ENCODE measurements around the gene TBCEL.

The TBCEL gene

DNA sequence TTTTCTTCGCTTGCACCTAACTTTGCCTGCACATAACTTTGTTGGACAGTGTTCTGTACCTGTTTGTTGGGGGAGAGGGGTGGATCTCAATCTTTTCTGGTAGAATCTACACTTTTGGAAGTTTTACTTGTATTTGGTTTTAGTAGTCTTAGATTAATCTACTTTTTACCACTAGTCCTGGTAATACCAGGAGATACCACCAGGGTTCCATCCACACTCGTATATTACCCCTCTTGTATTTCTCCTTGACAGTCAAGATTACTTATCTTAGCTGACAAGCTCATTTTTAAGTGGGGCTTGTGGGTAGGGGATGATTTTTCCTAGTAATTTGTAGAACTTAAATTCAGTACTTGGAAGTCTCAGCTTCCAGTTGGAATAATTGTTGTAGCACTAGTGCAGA lies 39.8 kb downstream of the TBCEL start:
- no peak for DNase-seq (ENCODE audit: low read depth in 2 of 2)

DNA sequence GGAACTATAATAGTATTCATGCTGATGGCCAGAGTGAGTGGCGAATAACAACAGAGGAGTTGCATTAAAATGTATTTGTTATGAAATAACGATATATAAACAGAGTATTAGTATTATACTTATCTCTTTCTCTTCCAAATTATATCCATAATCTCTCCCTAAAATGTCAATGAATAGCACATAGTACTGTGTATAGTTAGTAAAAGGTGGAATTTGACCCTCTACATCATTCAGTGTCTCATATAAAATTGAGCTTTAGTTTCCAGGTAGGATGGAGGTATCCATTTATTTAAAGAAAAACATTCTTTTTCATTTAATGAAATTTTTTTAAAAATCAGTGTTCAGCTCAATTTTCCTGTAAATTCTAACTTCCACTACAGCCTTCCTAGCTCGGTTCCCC lies 42.7 kb downstream of the TBCEL start:
- DNase-seq (ENCODE audit: low read depth in 2 of 2) = no peak

DNA sequence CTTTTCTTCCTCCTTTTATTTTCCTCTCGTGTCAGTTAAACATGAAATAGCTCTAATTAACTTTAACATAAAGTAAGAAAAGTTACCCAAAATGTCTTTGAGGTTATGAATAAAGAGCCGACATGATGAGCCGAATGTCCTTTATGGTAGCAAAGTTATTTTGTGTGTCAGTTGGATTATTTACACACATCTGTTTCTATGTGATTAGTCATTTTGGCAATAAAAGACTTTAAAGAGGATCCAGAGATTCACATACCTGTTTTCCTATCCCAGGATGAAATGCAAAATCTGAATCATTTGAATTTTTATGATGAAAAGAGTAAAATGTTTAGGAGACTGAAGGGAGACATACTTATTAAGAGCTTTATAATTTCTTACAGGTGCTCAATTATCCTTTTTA lies 43.1 kb downstream of the TBCEL start:
- DNase-seq (ENCODE audit: low read depth in 2 of 2) = no peak

DNA sequence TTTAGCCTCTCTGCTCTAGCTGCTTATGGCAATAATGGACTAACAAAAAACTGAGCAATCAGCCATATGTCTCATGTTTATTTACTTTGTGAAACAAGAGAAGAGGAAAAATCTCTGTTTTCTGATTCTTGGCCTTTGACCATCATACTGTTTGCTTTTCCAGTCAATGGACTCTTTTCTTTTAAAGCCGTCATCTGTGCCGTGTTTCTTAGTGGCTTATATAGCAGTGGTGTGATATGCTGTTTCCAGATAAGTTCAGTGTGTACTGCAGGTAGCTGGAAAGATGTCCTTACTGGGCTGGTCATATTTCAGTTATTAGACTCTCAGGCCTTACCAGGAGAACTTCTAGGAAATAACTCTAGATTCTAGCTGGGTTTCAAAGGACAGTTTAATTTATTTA lies 43.6 kb downstream of the TBCEL start:
- no peak for DNase-seq (ENCODE audit: low read depth in 2 of 2)

DNA sequence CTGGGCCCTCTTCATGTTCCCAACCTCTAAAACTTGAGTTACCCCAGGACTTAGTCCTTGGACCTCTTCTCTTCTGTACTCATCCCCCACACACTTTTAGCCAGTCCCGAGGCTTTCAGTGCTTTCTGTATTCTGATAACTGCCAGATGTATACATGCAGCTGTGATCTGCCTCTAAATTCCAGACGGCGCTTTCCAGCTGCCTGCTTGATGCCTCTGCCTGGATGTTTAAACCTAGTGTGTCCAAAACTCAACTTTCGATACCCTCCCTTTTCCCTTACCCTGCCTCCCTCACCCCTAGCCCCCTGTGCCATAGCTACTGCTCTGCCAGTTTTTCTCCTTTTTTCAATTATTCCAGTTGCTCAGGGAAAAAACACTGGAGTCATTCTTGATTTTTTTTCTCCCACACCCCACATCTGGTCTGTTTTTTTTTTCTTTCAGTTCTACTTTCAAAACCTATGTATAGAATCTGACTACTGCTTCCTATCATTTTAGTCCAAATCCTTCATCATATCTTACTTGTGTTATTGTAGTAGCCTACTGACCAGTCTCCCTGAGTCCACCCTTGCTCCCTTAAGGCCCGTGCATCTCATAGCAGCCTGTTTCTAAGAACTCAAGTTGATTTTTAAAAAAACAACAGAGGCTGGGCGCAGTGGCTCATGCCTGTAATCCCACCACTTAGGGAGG lies 44.2 kb downstream of the TBCEL start:
- no peak for DNase-seq (ENCODE audit: low read depth in 2 of 2)

DNA sequence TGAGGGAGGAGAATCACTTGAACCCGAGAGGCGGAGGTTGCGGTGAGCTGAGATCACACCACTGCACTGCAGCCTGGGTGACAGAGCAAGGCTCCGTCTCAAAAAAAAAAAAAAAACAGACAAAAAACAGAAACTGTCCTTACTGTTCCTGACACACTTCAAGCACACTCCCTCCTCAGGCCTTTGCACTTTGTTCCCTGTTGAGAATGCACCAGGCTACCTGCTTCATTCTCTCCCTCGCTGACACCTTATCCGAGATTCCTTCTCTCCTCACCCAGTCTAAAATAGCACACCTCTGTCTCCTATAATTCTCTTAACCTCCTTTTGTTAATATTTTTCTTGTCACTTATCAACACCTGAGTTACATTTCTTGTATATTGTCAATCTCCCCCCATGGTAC lies 44.9 kb downstream of the TBCEL start:
- no peak for DNase-seq (ENCODE audit: low read depth in 2 of 2)

DNA sequence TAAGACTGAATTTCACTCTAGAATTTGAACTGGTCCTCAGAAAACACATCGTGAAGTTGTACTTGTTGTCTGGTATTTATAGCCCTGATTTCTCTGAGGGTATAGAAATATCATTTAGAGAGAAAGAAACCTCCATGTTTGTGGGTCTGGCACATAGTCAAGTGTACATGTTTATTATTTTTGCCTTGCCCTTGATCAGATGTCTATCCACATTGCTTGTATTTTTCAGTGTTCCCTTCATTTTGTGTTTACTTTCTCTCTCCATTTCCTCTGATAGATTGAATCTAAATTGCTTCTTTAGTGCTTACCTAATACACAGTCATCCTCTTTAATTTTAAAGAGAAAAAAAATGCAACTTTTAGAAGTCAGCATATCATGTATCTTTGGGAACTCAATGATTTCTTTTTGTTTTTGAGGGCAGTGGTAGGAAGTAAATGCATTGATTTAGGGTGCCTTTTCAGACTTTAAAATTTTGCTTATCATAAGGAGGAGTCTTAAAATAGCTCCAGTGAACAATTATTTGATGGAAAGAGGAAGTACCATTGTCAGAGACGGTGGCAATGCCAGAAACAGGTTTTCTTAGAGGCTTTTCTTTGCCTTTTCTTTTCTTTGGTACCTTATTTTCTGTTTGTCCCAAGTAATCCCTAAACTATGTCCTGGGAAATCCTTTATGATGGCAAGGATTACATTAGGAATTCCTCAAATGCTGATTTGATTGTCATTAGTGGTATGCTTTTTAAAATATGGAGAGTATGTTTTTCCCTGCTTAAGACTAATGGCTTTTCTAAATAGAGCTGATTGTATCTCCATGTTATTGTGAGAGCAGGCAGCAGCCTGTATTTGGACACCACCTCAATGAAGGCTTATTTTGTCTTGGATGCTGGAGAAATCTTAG lies 47.3 kb downstream of the TBCEL start:
- no peak for DNase-seq (ENCODE audit: low read depth in 2 of 2)

DNA sequence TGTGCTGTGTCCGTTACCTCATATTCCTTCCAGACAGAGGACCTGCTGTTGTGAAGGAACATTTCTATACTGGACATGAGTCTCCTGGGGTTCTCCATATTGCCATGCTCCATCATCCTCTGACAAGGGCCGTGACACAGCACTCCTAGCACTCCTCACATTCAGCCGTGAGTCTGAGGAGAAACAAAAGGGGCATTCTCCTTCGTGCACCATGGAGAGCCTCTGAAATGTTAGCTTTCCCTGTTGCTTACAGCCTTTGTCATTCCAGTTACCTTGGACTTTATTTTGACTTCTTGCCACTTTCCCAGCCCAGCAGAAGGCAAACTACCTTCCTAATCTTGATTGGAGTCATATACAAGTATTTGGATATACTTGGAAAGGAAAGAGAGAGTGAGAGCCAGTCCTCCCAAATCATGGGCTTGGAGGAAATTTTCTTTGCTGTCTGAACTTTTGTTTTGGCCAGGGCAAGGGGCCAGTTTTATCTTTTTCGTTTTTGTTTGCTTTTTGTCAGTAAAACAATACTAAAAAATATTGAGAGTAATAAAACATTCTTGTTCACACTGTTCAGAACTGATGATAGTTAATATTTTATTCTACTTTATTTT lies 48.0 kb downstream of the TBCEL start:
- DNase-seq (ENCODE audit: low read depth in 2 of 2) = no peak

DNA sequence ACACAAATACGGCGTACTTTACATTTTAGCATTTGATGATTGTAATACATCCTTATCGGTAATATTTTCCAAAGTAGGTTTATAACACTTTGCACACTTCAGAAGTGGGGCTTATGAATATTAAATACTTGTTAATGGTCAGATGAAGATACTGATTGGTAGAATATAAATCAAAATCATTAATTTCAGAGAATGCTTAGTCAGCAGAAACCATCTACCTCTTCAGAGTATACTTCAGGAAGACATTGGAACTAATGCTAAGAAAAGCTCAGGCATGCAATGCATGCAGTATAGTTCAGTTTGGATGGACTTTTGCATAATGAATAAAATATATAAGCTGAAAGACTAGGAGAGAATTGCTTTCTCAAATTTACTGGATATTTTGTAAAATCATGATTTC lies 57.4 kb downstream of the TBCEL start:
- DNase-seq (ENCODE audit: low read depth in 2 of 2) = no peak

DNA sequence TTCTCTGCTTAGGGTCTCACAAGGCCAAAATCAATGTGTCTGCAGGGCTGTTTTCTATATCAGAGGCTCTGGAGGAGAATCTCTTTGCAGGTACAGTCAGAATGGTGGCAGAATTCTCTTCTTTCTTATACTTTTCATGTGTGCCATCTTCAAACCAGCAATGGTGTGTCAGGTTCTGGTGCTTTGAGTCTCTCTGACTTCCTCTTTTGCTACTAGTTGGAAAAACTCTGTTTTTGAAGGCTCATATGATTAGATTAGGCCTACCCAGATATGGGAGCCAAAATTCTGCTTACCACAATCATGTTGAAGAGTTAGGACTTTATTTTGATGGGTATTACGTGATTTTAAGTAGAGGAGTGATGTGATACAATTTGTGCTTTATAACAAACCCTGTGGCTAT lies 58.3 kb downstream of the TBCEL start:
- no peak for DNase-seq (ENCODE audit: low read depth in 2 of 2)

DNA sequence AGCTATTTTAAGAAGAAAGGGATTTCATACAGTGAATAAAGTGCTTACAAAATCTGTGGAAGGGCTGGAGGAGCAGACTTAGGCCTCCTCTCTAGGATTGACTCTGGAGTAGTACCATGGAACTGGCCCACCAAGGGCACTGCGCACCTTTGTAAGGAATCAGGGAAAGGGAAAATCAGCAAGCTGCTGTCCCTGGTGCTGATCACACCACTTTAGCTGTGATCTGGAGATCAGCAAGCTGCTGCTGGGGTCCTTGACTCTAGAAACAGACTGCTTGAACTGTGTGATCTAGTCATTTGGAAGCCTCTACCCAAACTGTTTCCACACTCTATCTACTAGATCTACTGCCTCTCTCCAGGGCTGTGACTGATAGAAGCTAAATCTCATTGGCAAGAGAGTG lies 58.8 kb downstream of the TBCEL start:
- DNase-seq (ENCODE audit: low read depth in 2 of 2) = no peak

DNA sequence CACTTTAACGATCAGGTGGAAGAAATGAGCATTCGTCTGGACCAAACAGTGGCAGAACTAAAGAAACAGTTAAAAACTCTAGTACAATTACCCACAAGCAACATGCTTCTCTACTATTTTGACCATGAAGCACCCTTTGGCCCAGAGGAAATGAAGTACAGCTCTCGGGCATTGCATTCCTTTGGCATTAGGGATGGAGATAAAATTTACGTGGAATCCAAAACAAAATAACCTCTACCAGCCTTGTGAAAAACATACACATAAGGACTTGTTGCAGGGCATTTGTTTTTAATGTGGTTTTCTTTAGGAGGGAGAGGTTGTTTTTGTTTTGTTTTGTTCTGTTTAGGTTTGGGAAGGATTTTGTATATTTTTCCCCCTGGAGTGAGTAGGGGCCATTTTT lies 63.0 kb downstream of the TBCEL start:
- no peak for DNase-seq (ENCODE audit: low read depth in 2 of 2)

DNA sequence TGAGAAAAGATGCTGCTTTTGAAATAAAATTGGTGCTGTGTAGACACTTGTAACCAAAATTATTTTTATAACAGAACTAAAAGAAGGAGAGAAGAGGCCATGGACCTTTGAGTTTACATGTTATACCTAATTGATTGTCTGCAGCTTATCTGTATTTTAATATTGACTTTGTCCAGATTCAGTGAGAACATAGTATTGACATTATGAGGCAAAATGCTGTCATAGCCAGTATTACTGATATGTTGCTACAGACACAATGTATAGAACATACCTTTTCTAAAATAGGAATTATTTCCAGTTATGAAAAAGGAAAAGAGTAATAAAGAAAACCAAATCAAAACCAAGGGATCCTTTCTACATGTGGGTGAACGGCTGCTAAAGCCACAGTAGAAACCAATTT lies 65.7 kb downstream of the TBCEL start:
- no peak for DNase-seq (ENCODE audit: low read depth in 2 of 2)

DNA sequence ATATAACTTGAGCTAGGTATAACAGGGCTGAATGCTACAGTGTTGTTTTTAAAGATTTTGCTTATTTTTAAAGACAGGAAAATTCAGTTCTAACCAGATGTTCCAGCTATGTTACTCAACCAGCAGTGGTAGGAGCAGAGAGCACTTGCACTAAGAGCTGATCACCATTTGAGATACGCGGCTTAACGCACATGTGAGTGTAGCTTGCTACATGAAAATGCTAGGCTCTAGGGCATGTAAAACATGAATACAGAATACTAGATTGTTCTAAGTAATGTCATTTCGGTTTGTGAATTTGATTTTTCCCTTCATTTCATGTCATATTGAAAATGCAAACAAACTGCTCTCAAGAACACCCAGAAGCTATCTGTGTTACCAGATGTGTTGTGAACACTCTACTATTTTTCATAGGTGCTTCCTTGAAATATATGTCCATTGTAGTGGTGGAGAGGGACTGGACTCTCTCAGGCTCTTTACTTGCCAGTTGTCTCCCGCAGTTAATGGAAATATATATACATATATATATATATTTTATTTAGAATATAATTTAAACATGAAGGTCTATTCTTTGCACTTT lies 66.3 kb downstream of the TBCEL start:
- DNase-seq (ENCODE audit: low read depth in 2 of 2) = no peak

DNA sequence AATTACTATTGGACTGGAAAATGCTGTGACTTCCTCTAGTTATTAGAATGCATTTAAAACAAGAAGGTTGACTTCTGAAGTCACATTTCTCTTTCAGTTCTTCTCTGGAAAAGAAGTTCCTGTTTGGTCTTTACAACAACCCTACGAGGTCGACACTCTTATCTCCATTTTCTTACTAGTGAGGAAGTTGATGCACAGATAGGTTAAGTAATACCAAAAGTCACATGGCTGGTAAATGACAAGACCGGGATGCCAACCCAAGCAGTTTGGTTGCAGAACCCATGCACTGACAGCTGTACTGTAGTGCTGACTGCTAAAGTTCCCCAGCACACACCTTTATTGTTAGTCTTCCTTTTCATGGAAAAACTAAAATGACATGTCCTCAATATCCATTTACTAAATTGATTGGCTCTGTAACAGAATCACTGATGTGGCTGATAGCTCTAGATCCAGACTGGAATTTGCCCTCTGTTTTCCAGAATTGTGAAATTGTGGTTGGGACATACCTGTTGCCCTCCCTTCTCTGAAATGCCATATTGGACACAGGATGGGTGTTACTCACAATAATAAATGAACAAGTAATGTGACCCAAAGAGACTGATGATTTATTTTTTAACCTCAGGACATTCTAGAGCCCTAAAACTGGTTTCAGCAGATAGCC lies 67.7 kb downstream of the TBCEL start:
- DNase-seq (ENCODE audit: low read depth in 2 of 2) = no peak

DNA sequence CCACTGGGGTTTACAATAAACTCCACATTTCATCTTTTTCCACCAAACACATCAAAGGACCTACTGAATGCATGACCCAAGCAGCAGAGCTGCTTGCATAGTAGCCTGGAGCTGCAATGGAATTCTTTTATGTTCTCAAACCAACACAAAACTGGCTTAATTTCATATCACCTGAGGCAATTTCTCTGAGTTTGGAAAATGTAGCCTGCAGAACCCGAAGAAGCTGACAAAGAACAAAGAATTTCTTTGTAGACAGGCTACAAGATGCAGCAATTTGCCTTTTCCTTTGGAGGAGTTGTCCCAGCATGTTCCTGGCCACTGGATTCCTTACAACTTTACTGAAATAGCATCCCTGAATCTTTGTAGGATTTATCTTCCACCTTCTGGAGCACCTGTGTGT lies 71.7 kb downstream of the TBCEL start:
- no peak for DNase-seq (ENCODE audit: low read depth in 2 of 2)

DNA sequence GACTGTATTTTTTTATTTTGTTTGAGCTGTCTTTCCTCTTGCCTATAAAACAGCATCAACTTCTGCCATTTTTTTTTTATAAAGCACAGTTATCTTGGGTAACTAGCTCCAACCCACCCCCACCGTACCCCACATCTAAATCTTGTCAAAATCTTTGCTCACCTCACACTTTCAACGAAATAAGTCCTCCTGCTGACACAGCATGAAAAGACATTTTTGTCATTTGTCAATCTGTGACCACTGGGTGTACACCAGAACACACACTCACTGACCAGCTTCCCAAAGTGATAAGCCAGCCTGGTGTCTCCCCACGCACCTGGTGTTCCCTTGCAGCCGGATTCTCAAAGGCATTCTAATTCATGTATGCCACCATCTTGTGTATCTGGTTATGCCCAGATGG lies 75.5 kb downstream of the TBCEL start:
- DNase-seq (ENCODE audit: low read depth in 2 of 2) = no peak

DNA sequence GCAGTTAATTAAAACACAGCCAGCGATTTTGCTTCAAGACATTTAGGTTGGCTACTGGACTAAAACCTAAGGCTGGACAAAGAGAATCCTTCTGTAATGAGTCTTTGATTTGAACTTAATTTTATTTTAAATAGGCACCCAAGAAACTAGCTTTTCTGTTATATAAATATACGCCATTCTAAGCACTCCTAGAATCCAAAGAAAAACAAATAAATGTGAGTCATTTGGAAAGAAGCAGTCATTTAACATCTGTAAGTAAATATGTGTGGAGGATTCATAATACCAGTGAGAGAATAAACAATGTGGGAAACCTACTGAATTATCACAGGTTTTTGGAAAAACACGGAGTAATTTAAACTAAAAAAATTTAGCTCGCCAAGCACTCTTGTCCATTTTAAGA lies 76.0 kb downstream of the TBCEL start:
- no peak for DNase-seq (ENCODE audit: low read depth in 2 of 2)

DNA sequence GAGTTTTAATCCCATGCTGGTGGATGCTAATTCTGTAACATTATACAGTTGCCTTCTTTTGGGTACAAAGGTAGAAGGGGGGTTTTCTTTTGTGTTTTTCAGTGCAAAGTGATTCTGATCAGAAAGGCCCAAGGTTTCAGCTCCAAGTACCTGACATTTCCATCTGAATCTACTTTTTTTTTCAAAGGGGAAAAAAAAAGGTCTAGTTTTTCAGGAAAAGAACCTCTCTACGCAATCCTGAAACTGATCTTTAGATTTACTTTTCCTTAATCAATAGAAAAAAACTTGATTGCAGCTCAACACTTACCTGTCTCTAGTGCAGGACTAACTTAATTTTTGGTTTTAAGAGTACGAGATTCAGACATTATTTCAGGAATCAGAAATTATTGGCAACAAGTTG lies 77.0 kb downstream of the TBCEL start, which contains the start of gene TECTA:
TECTA (plus strand) TSS at position 301 of the 400 bp plus-strand sequence. CDS start 1,423 bp downstream, outside the sequence.
- no peak for DNase-seq (ENCODE audit: low read depth in 2 of 2)

DNA sequence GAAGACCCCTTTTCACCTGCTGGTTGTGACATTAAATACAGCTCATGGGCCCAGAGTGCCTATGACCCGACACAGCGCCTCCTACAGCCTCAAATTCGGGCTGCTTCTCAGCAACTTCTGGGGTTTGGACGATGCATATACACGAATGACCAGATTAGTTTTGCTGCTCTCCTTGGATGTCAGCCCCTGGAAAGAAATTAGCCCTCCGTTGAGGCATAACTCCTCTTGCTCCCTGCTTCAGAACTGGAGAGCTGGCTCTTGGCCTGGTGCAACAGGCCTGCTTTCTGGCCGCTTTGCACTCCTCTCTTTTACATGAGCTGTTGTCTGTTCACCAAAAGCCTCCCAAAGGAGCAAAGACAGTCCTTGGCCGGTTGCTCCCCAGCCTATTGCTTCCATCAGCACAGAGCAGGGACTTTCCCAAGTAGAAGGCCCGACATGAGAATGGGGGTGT lies 80.4 kb downstream of the TBCEL start:
- DNase-seq (ENCODE audit: low read depth in 2 of 2) = no peak

DNA sequence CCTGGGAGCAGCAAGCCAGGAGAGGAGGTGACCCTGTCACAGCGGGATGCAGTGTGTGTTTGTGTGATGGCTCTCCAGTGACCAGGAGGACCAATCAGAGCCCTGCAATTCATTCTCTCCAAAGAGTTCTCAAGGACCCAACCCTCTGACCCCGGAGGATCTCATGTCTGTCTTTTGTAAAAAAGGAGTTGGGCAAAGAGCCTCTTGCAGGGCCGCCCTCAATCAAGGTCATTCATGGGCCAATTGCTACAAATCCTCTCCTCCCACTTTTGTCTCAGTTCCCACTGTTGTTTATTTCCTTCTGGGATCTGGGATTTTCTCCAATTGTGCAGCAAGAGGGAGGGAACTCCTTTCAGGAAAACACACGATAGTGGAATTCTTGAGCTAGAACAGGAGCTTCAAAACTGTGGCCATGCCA lies 81.2 kb downstream of the TBCEL start:
- DNase-seq (ENCODE audit: low read depth in 2 of 2) = no peak
